ENCODE data around the gene STRN4. TPM values are rescaled to one million over a fixed set of nuclear protein-coding genes. Genes with fewer than 3 reads are reported as not detected.

STRN4 gene
- total and polyA plus RNA-seq, 2 donors (not counting 3 experiments of a cell fraction or from before 2014, with no cell fraction given), result 116 to 144 TPM

DNA sequence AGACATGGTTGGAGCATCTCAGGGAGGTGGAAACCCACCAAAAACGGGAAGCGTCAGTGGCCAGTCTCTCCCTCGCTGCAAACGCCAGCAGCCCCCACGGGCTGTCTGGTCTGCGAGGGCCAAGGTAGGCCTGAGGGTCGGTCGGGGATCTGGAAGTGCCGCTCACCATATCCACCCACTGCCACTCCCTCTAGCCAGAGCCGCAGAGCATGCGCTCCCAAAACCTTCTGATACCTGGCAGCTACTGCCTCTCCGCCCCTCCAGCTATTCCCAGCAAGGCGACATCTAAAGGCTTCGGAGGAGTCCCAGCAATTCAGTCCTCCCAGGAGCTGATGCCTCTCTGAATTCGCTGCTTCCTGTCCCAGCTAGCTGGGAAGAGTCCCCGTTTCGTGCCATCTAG lies 4.8 kb downstream of the STRN4 start:
- H3K27me3 ChIP-seq (ENCODE audit: control insufficient read depth in 2 of 2, insufficient read depth in 2 of 2, low read length in 2 of 2), result no peaks in the 10 kb centered on the region
- ChIA-PET POLR2A (no interaction called here), CTCF (interaction anchor here (0.8 to 2.1 kb wide), 8 partner anchors 8 to 53 kb away, joined by 3 to 12 read pairs (median 3); no protein-coding TSS in a partner anchor)
- no peak overlapping the region for H2AFZ ChIP-seq (ENCODE audit: low read depth, low read length)
- dilution Hi-C loops (cut with MboI; ENCODE audit: extremely low pct_ligation_motif_present, low sequenced_read_pairs), result no loop called here
- no peak for TF ChIP-seq GATA2 (IDR thresholded peaks at IDR 0.05; ENCODE audit: insufficient read depth, insufficient read length, low read depth, low read length)
- TF ChIP-seq FOS (IDR thresholded peaks at IDR 0.05; ENCODE audit: borderline replicate concordance, insufficient read depth, low read length), result no peak
- TF ChIP-seq, protein P1, sequence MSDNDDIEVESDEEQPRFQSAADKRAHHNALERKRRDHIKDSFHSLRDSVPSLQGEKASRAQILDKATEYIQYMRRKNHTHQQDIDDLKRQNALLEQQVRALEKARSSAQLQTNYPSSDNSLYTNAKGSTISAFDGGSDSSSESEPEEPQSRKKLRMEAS (IDR thresholded peaks at IDR 0.05; ENCODE audit: insufficient read depth, insufficient read length), result no peak
- no peak for TF ChIP-seq JUN (IDR thresholded peaks at IDR 0.05; ENCODE audit: borderline replicate concordance, insufficient read depth, insufficient read length, low read depth)
- TF ChIP-seq POLR2AphosphoS5 (IDR thresholded peaks at IDR 0.05; ENCODE audit: insufficient read depth, low read depth, low read length), result no peak
- TF ChIP-seq MYC (IDR thresholded peaks at IDR 0.05; ENCODE audit: low read depth, low read length), result no peak
- no peak for TF ChIP-seq POLR2A (IDR thresholded peaks at IDR 0.05; ENCODE audit: low read depth, low read length)
- no peak for TF ChIP-seq EZH2 (IDR thresholded peaks at IDR 0.05; ENCODE audit: borderline replicate concordance, low read depth, low read length, severe bottlenecking)
- H3K79me2 ChIP-seq (ENCODE audit: control insufficient read depth, insufficient read depth, low read length), result peaks cover 94% of the 10 kb centered on the region
- peaks cover 0 to 18% of the 10 kb centered on the region in 2 experiments for H3K36me3 ChIP-seq (ENCODE audit: control insufficient read depth in 2 of 2, extremely low read depth in 1 of 2, insufficient read depth in 2 of 2, low read length in 2 of 2)
- BruUV-seq (replicated peaks), result no TSS peak
- peaks cover 4% of the 10 kb centered on the region for H4K20me1 ChIP-seq (replicated peaks; ENCODE audit: control insufficient read depth, extremely low read depth, insufficient read depth, low read length)
- peaks cover 9% of the 10 kb centered on the region for H3K4me1 ChIP-seq (ENCODE audit: control insufficient read depth, extremely low read depth, insufficient read depth, low read length)
- FAIRE-seq, result no peak
- H3K9ac ChIP-seq (replicated peaks; ENCODE audit: extremely low read depth, insufficient read depth, low read length), result no peak overlapping the region
- intact Hi-C loops (cut with micrococcal nuclease), result no loop called here
- DNase-seq (ENCODE audit: low read depth, low spot score), result no peak
- H3K4me3 ChIP-seq (replicated peaks in 1 of 3; ENCODE audit: insufficient read depth in 1 of 3, low read depth in 1 of 3, low read length in 3 of 3), result no peak overlapping the region
- no peak overlapping the region for H3K27ac ChIP-seq (ENCODE audit: insufficient read depth, low read depth, low read length)
- no peaks in the 10 kb centered on the region for H3K9me3 ChIP-seq (replicated peaks; ENCODE audit: control insufficient read depth, insufficient read depth, low read length)
- no peak overlapping the region for H3K4me2 ChIP-seq (ENCODE audit: insufficient read depth, low read length)
- H3K9me1 ChIP-seq (replicated peaks; ENCODE audit: control insufficient read depth, extremely low read depth, insufficient read depth, low read length), result no peaks in the 10 kb centered on the region

DNA sequence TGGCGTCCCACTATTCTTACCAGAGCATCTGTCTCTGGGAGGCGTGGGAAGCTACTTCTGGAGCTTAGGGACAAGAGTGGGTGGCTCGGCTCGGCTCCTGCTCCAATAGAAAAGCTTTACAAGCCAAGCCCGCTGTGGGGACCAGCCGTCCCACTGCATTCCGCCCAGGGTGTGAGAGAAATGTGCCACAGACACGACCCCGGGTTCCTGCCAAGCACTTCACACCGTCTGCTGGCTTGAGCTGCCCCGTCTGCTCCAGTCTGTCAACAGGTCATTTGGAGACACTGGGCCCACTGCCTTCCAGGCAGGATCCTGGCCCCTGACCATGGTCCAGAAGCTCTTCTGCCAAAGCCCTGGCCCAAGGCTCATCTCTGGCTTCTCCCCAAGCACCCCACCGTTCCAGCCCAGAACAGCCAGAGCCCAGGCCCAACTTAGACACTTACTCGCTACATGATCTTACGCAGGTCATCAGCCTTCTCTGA lies 6.9 kb downstream of the STRN4 start:
- Histone ChIP-seq H3K27me3 (ENCODE audit: control insufficient read depth in 2 of 2, insufficient read depth in 2 of 2, low read length in 2 of 2) (no peaks in the 10 kb centered on the region), H3K36me3 (ENCODE audit: control insufficient read depth in 2 of 2, extremely low read depth in 1 of 2, insufficient read depth in 2 of 2, low read length in 2 of 2) (peaks cover 0 to 19% of the 10 kb centered on the region in 2 experiments), H3K9ac (replicated peaks; ENCODE audit: extremely low read depth, insufficient read depth, low read length) (no peak overlapping the region), H3K9me3 (replicated peaks; ENCODE audit: control insufficient read depth, insufficient read depth, low read length) (no peaks in the 10 kb centered on the region), H3K4me3 (replicated peaks in 1 of 3; ENCODE audit: insufficient read depth in 1 of 3, low read depth in 1 of 3, low read length in 3 of 3) (no peak overlapping the region), H3K4me2 (ENCODE audit: insufficient read depth, low read length) (no peak overlapping the region), H3K4me1 (ENCODE audit: control insufficient read depth, extremely low read depth, insufficient read depth, low read length) (no peaks in the 10 kb centered on the region), H4K20me1 (replicated peaks; ENCODE audit: control insufficient read depth, extremely low read depth, insufficient read depth, low read length) (peaks cover 2% of the 10 kb centered on the region), H2AFZ (ENCODE audit: low read depth, low read length) (no peak overlapping the region), H3K27ac (ENCODE audit: insufficient read depth, low read depth, low read length) (no peak overlapping the region), H3K79me2 (ENCODE audit: control insufficient read depth, insufficient read depth, low read length) (peaks cover 78% of the 10 kb centered on the region), H3K9me1 (replicated peaks; ENCODE audit: control insufficient read depth, extremely low read depth, insufficient read depth, low read length) (no peaks in the 10 kb centered on the region)
- ChIA-PET POLR2A (no interaction called here), CTCF (interaction anchor here (1.1 kb wide), 1 partner anchor 101 kb away, joined by 6 read pairs; no protein-coding TSS in a partner anchor)
- BruUV-seq (replicated peaks), result no TSS peak
- no peak for FAIRE-seq
- no peak for DNase-seq (ENCODE audit: low read depth, low spot score)
- TF ChIP-seq POLR2A (IDR thresholded peaks at IDR 0.05; ENCODE audit: low read depth, low read length) (no peak), FOS (IDR thresholded peaks at IDR 0.05; ENCODE audit: borderline replicate concordance, insufficient read depth, low read length) (no peak), GATA2 (IDR thresholded peaks at IDR 0.05; ENCODE audit: insufficient read depth, insufficient read length, low read depth, low read length) (no peak), EZH2 (IDR thresholded peaks at IDR 0.05; ENCODE audit: borderline replicate concordance, low read depth, low read length, severe bottlenecking) (no peak), JUN (IDR thresholded peaks at IDR 0.05; ENCODE audit: borderline replicate concordance, insufficient read depth, insufficient read length, low read depth) (no peak), POLR2AphosphoS5 (IDR thresholded peaks at IDR 0.05; ENCODE audit: insufficient read depth, low read depth, low read length) (no peak), MYC (IDR thresholded peaks at IDR 0.05; ENCODE audit: low read depth, low read length) (no peak)
- TF ChIP-seq, protein P2, sequence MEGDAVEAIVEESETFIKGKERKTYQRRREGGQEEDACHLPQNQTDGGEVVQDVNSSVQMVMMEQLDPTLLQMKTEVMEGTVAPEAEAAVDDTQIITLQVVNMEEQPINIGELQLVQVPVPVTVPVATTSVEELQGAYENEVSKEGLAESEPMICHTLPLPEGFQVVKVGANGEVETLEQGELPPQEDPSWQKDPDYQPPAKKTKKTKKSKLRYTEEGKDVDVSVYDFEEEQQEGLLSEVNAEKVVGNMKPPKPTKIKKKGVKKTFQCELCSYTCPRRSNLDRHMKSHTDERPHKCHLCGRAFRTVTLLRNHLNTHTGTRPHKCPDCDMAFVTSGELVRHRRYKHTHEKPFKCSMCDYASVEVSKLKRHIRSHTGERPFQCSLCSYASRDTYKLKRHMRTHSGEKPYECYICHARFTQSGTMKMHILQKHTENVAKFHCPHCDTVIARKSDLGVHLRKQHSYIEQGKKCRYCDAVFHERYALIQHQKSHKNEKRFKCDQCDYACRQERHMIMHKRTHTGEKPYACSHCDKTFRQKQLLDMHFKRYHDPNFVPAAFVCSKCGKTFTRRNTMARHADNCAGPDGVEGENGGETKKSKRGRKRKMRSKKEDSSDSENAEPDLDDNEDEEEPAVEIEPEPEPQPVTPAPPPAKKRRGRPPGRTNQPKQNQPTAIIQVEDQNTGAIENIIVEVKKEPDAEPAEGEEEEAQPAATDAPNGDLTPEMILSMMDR (IDR thresholded peaks at IDR 0.05; ENCODE audit: extremely low read depth in 1 of 2, insufficient read depth in 1 of 2, low read depth in 1 of 2, low read length in 2 of 2), result no peak
- TF ChIP-seq, protein P1 (IDR thresholded peaks at IDR 0.05; ENCODE audit: insufficient read depth, insufficient read length), result no peak
- intact Hi-C loops (cut with micrococcal nuclease) (no loop called here), dilution Hi-C loops (cut with MboI; ENCODE audit: extremely low pct_ligation_motif_present, low sequenced_read_pairs) (no loop called here)
